ENCODE measurements around the gene PTPRD.

PTPRD gene

GRCh38 chr9:10268531-10269485 is 344.0 kb downstream of the PTPRD start:
- no peak for DNase-seq (ENCODE audit: low read depth)

- no peak for DNase-seq (ENCODE audit: low read depth)
Measured at GRCh38 chr9:10265153-10265631, 347.6 kb downstream of the PTPRD start.

GRCh38 chr9:10260501-10260900 is 352.3 kb downstream of the PTPRD start:
- DNase-seq (ENCODE audit: low read depth) = no peak

- DNase-seq (ENCODE audit: low read depth) = no peak
Measured at GRCh38 chr9:10259668-10260067, 353.1 kb downstream of the PTPRD start.

- no peak for DNase-seq (ENCODE audit: low read depth)
Measured at GRCh38 chr9:10255758-10256157, 357.0 kb downstream of the PTPRD start.

GRCh38 chr9:10254338-10254737 is 358.5 kb downstream of the PTPRD start:
- DNase-seq (ENCODE audit: low read depth) = no peak

GRCh38 chr9:10253341-10253740 is 359.5 kb downstream of the PTPRD start:
- no peak for DNase-seq (ENCODE audit: low read depth)

GRCh38 chr9:10252174-10252573 is 360.6 kb downstream of the PTPRD start:
- no peak for DNase-seq (ENCODE audit: low read depth)

GRCh38 chr9:10251490-10251889 is 361.3 kb downstream of the PTPRD start:
- no peak for DNase-seq (ENCODE audit: low read depth)

GRCh38 chr9:10250219-10250618 is 362.6 kb downstream of the PTPRD start:
- DNase-seq (ENCODE audit: low read depth) = no peak

GRCh38 chr9:10248890-10249289 is 363.9 kb downstream of the PTPRD start:
- DNase-seq (ENCODE audit: low read depth) = no peak

GRCh38 chr9:10242255-10242654 is 370.5 kb downstream of the PTPRD start:
- DNase-seq (ENCODE audit: low read depth) = no peak

- DNase-seq (ENCODE audit: low read depth) = no peak
Measured at GRCh38 chr9:10238087-10238486, 374.7 kb downstream of the PTPRD start.

- no peak for DNase-seq (ENCODE audit: low read depth)
Measured at GRCh38 chr9:10237584-10237983, 375.2 kb downstream of the PTPRD start.

GRCh38 chr9:10236161-10236560 is 376.6 kb downstream of the PTPRD start:
- no peak for DNase-seq (ENCODE audit: low read depth)

GRCh38 chr9:10235376-10235775 is 377.4 kb downstream of the PTPRD start:
- DNase-seq (ENCODE audit: low read depth) = no peak

GRCh38 chr9:10232352-10232930 is 380.4 kb downstream of the PTPRD start:
- DNase-seq (ENCODE audit: low read depth) = no peak

- no peak for DNase-seq (ENCODE audit: low read depth)
Measured at GRCh38 chr9:10230512-10230911, 382.3 kb downstream of the PTPRD start.

- DNase-seq (ENCODE audit: low read depth) = no peak
Measured at GRCh38 chr9:10228082-10228481, 384.7 kb downstream of the PTPRD start.

GRCh38 chr9:10226996-10227395 is 385.8 kb downstream of the PTPRD start:
- DNase-seq (ENCODE audit: low read depth) = no peak

GRCh38 chr9:10212702-10213101 is 400.1 kb downstream of the PTPRD start:
- DNase-seq (ENCODE audit: low read depth) = no peak

GRCh38 chr9:10208691-10209069 is 404.1 kb downstream of the PTPRD start:
- DNase-seq (ENCODE audit: low read depth) = no peak

GRCh38 chr9:10204276-10204675 is 408.5 kb downstream of the PTPRD start:
- DNase-seq (ENCODE audit: low read depth) = no peak
